GM19043 (cell line): ENCODE measurements around the gene ZNF615.
"Not testable (repeated sequence)": the region's sequence is repeated elsewhere in the genome, so short reads cannot be mapped to it uniquely, and the experiment has no call there.

Experiments
- ATAC-seq: cut with Tn5 transposase; IDR thresholded peaks from one replicate; pipeline ENCODE4 v1.9.1; 2021; ENCODE audit warnings: low read depth; ENCODE audit not compliant: unreplicated experiment

Gene ZNF615

DNA sequence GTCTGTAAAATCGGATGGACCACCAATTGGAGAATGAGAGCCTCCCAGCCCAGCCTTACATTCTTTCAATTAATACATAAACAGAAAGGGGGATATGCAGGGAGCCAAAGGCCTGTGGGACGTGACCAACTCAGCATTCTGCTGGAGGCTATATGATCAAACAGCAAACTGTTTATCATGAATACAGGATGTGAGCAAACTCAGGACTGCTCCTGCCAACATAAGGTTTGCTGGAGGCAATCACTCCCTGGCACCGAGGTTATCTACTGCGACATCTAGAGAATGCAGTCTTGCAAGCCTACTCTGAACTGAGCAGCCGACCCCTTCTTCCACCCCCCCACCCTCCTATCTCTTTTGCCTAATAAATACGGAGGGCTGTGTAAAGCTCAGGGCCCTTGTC is 27.1 kb downstream of the ZNF615 start:
- ATAC-seq = not testable (repeated sequence)

DNA sequence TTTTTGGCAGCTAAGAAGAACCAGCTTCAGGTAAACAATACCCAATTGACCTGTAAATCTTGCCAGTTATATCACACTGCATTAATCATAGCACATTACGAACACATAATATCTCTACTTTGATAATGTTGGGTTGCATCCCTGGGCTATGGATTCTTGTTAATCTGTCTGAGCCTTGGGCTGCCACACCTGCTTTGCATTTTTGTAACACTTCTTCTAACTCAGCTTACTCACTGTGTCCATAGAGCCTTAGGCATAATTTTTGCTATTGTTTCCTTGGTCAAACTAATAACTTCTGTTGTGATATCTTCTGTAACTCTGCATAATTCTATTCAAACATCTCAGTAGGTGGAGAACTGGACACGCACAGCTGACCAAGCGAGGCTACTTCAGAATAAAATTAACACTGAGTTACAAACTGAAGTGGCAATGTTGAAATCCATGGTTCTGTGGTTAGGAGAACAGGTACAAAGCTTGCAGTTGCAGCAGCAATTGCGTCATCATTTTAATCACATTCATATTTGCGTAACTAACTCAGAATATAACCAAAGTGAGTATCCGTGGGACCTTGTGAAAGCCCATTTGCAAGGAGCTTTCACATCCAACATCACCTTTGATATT is 27.8 kb downstream of the ZNF615 start:
- ATAC-seq = no peak

DNA sequence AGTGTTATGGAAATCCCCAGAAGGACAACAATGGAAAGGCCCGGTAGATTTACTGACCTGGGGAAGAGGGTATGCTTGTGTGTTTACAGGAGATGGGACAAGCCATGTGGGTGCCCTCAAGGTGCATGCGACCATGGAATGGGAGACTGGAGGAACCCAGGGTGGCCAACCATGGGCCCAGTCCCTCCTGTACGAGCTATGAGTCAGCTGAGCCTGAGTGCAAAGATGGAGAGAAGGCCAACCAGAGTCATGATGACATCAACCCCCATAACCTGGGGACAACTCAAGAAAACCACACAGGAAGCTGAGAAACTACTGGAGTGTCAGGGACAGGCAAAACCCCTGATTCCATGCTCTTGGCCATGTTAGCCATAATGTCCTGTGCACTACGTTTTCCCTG is 29.1 kb downstream of the ZNF615 start:
- no peak for ATAC-seq

DNA sequence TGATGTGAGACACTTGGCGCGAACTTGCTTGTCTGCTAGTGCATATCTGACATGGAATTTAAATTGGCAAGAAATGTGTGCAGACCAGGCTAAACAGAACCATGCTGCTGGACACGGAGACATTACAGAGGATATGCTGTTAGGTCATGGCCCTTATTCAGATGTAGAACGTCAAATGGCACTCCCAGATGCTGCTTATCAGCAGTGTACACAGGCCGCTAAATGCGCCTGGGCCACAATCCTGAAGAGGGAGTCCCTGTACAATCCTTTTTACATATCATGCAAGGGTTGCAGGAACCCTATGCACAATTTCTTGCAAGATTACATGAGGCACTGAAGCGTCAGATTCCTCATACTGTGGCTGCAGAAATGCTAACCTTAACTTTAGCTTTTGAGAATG is 30.7 kb downstream of the ZNF615 start:
- no peak for ATAC-seq

DNA sequence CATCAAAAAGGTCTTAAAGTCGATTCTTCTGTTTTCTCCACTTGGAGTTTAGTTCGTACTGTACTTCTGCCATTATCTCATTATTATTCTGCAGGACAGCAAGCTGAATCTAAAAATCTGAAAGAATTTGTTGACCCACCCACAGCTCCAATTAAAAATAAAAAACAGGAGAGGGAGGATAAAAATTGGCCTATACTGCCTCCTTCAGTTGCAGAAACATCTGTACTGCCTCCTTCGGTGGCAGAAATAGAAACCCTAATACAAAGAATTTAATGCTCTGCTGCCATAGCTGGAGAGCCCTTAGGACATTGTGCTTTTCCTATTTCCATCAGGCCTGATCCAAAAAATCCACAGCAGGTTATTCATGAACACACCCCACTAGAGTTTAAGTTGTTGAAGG is 31.2 kb downstream of the ZNF615 start:
- ATAC-seq = no peak

DNA sequence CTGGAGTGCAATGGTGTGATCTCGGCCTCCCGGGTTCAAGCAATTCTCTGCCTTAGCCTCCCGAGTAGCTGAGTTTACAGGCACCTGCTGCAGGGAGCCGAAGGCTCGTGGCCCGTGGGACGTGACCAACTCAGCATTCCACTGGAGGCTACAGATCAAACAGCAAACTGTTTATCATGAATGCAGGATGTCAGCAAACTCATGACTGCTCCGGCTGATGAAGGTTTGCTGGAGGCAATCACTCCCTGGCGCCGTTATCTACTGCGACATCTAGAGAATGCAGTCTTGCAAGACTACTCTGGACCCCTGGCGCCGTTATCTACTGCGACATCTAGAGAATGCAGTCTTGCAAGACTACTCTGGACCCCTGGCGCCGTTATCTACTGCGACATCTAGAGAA is 32.2 kb downstream of the ZNF615 start:
- ATAC-seq = not testable (repeated sequence)

DNA sequence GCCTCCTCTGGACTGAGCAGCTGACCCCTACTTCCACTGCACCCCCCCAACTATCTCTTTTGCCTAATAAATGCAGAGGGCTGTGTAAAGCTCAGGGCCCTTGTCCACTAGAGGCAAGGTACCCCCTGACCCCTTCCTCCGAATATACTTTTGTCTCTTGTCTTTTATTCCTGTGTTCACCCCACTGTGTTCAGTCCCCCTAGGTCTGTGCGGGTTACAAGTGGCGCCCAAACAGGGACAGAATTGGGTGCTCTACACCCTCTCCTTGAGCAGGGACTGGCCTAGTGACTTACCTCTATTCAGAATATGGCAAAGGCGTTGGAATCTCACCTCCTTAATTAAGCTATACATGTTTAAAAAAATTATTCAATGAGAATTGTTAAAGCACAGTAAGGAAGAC is 36.4 kb downstream of the ZNF615 start:
- no peak for ATAC-seq

DNA sequence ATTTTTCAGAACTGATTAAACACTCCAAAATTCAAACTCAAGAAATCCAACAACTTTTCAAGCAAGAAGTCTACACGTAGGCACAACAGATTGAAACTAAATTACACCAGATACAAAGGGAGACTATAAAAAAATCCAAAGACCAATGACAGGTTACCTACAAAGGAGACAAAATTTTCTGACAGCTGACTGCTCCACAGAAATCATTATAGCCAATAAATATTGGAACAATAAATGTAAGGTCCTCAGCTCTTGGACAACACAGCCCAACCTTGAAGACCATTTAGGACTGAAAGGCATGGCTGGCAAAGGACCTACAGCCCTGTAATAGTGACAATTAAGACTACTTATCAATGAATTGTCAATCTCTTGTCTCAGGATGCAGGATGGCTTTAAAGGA is 37.3 kb downstream of the ZNF615 start:
- no peak for ATAC-seq

DNA sequence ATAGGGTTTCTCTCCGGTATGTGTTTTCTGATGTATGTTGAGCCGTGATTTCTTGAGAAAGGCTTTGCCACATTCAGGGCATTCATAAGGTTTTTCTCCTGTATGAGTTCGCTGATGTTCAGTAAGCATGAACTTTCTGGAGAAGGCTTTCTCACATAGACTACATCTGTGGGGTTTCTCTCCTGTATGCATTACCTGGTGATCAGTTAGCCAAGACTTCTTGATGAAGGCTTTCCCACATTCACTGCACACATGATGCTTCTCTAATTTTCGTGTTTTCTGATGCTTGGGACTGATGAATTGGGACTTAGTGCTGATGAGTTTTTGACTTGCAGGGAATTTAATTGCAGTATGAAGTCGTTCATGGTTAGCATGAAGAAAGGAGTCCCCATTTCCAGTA is 42.4 kb downstream of the ZNF615 start:
- ATAC-seq = no peak

DNA sequence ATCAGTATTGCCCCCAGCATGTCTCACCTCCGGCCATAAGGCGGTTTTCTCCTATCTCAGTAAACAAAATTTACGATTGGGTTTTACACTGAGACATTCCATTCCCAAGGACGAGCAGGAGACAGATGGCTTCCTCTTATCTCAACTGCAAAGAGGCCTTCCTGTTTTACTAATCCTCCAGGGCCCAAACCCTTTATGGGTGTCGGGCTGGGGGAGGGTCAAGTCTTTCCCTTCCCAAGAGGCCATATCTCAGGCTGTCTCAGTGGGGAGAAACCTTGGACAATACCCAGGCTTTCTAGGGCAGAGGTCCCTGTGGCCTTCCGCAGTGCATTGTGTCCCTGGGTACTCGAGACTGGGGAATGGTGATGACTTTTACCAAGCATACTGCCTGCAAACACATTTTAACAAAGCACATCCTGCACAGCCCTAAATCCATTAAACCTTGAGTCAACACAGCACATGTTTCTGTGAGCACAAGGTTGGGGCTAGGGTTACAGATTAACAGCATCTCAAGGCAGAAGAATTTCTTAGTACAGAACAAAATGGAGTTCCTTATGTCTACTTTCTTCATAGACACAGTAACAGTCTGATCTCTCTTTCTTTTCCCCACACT is 47.3 kb downstream of the ZNF615 start:
- not testable (repeated sequence) for ATAC-seq

DNA sequence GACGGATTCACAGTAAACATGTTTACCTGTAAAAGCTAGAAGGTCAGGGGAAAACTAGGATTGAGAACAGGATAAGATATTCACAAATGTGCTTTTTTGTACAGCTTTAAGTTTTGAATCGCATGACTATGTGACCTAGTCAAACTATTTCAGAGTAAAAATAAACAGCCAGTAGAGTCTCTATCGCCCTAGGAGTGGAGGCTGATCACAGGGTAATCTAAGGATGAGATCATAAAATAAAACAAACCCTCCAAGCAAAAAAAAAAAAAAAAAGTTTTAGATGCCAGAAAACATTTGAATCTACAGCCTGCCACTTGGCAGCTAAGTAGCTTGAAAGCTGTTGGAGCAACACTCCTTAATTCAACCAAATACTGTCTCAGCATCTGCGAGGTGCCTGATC is 48.2 kb downstream of the ZNF615 start:
- no peak for ATAC-seq

DNA sequence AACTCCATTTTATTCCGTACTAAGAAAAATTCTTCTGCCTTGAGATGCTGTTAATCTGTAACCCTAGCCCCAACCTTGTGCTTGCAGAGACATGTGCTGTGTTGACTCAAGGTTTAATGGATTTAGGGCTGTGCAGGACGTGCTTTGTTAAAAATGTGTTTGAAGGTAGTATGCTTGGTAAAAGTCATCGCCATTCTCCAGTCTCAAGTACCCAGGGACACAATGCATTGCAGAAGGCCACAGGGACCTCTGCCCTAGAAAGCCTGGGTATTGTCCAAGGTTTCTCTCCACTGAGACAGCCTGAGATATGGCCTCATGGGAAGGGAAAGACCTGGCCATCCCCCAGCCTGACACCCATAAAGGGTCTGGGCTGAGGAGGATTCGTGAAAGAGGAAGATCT is 50.2 kb downstream of the ZNF615 start:
- ATAC-seq = not testable (repeated sequence)

DNA sequence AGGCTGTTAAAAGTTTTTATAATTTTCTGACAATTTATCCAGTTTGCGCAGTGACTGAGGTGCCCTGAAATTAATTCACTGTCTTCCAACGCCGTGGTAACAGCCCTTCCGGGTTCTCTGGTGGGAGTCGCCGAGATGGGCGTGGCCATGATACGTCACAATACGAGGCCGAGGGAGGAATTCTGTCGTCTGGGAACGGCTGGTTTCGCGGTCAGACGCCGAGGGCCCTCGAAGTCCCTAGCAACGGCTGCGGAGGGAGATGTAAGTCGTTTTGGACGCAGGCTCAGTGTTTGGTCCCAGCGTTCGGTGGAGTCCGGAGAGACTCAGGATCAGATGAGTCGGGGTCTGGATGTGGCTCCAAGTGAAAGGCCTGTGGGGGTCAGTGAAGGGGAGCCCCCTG is 59.0 kb downstream of the ZNF615 start:
- ATAC-seq = no peak

DNA sequence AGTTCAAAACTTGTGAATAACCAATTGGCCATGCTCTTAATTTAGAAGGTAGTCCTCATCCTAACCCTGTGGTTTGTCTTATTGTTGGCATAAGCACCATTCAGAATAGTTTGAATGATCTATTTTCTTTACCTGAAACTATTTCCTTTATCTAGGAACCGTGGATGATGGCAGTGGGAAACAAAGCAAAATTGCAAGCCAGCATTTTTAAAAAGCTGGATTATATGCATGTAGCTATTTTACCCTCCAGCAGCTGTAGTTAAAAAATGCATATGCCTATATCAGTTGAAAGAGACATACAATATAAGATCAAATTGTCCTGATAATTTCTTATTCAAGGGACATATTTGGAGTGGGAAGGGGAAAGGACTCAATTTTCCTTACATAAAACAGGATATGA is 61.4 kb downstream of the ZNF615 start:
- no peak for ATAC-seq

DNA sequence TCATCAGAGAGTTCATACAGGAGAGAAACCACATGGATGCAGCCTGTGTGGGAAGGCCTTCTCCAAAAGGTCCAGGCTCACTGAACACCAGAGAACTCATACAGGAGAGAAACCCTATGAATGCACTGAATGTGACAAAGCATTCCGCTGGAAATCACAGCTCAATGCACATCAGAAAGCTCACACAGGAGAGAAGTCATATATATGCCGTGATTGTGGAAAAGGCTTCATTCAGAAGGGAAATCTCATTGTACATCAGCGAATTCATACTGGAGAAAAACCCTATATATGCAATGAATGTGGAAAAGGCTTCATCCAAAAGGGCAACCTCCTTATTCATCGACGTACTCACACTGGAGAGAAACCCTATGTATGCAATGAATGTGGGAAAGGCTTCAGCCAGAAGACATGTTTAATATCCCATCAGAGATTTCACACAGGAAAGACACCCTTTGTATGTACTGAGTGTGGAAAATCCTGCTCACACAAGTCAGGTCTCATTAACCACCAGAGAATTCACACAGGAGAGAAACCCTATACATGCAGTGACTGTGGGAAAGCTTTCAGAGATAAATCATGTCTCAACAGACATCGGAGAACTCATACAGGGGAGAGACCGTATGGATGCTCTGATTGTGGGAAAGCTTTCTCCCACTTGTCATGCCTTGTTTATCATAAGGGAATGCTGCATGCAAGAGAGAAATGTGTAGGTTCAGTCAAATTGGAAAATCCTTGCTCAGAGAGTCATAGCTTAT is 63.0 kb downstream of the ZNF615 start:
- ATAC-seq = no peak
